ENCODE data around the gene DBP.

Gene DBP

GRCh38 chr19:48609571-48610108 is 27.5 kb downstream of the DBP start:
- no peak for DNase-seq

GRCh38 chr19:48608798-48609263 is 28.3 kb downstream of the DBP start:
- DNase-seq, result peak; percentile 75

- DNase-seq, result no peak
These were observed 29.8 kb downstream of the DBP start for GRCh38 chr19:48607359-48607755.

- DNase-seq, result no peak
These were observed 30.5 kb downstream of the DBP start, which contains the start of gene SPACA4 for GRCh38 chr19:48606463-48607358. TSS of gene SPACA4 (plus strand) at chr19:48606742. CDS start at chr19:48606979, 237 bp downstream.

GRCh38 chr19:48603850-48604249 is 33.3 kb downstream of the DBP start:
- DNase-seq, result no peak

GRCh38 chr19:48603449-48603848 is 33.7 kb downstream of the DBP start:
- no peak for DNase-seq

- DNase-seq, result no peak
These were observed 34.2 kb downstream of the DBP start for GRCh38 chr19:48603001-48603400.

- no peak for DNase-seq
These were observed 36.3 kb downstream of the DBP start for GRCh38 chr19:48600679-48601417.

- DNase-seq, result no peak
These were observed 38.0 kb downstream of the DBP start for GRCh38 chr19:48598996-48599700.

GRCh38 chr19:48596679-48597465 is 40.3 kb downstream of the DBP start:
- peak; percentile 66 for DNase-seq

- no peak for DNase-seq
These were observed 40.9 kb downstream of the DBP start for GRCh38 chr19:48596237-48596636.

GRCh38 chr19:48595833-48596232 is 41.3 kb downstream of the DBP start:
- no peak for DNase-seq

- no peak for DNase-seq
These were observed 42.0 kb downstream of the DBP start for GRCh38 chr19:48595171-48595570.

- DNase-seq, result no peak
These were observed 46.2 kb downstream of the DBP start for GRCh38 chr19:48591021-48591420.

GRCh38 chr19:48588670-48589401 is 48.3 kb downstream of the DBP start:
- DNase-seq, result peak; percentile 91

GRCh38 chr19:48587387-48587786 is 49.8 kb downstream of the DBP start:
- no peak for DNase-seq

GRCh38 chr19:48582168-48582567 is 55.0 kb downstream of the DBP start:
- DNase-seq, result no peak
